Measurements from ENCODE around the gene LAMP1.

Gene LAMP1

DNA sequence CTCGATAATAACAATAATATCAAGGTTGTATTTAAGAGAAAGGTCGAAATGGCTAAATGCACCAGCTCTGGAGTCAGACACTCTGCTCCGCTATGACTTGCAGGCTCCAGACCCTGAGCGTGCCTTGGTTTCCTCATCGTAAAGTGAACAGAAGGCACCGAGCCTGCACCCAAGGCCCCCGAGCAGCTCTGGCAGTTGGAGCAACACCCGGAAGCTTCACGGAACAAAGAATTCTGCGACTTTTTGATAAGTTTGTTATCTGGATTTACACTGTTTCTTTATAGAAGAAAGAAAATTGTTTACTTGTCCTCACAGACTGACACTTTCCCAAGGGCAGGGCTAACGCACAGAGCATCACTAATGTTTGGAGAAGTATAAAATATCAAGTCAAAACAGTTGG, 62.5 kb downstream of the LAMP1 start:
- Histone ChIP-seq H3K79me2 (no peaks in the 10 kb centered on the region), H3K4me1 (no peaks in the 10 kb centered on the region), H3K27me3 (ENCODE audit: control insufficient read depth, insufficient read depth, low read length) (no peaks in the 10 kb centered on the region), H3K36me3 (ENCODE audit: control insufficient read depth, insufficient read depth, low read length) (no peaks in the 10 kb centered on the region), H3K4me3 (ENCODE audit: low read depth, low read length) (no peak overlapping the region), H3K9ac (no peak overlapping the region), H3K4me2 (ENCODE audit: low read length) (no peak overlapping the region), H3K9me3 (ENCODE audit: control insufficient read depth, low read length) (no peaks in the 10 kb centered on the region), H3K27ac (no peak overlapping the region), H2AFZ (no peak overlapping the region)
- TF ChIP-seq, protein P1, sequence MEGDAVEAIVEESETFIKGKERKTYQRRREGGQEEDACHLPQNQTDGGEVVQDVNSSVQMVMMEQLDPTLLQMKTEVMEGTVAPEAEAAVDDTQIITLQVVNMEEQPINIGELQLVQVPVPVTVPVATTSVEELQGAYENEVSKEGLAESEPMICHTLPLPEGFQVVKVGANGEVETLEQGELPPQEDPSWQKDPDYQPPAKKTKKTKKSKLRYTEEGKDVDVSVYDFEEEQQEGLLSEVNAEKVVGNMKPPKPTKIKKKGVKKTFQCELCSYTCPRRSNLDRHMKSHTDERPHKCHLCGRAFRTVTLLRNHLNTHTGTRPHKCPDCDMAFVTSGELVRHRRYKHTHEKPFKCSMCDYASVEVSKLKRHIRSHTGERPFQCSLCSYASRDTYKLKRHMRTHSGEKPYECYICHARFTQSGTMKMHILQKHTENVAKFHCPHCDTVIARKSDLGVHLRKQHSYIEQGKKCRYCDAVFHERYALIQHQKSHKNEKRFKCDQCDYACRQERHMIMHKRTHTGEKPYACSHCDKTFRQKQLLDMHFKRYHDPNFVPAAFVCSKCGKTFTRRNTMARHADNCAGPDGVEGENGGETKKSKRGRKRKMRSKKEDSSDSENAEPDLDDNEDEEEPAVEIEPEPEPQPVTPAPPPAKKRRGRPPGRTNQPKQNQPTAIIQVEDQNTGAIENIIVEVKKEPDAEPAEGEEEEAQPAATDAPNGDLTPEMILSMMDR (IDR thresholded peaks at IDR 0.05) = no peak

DNA sequence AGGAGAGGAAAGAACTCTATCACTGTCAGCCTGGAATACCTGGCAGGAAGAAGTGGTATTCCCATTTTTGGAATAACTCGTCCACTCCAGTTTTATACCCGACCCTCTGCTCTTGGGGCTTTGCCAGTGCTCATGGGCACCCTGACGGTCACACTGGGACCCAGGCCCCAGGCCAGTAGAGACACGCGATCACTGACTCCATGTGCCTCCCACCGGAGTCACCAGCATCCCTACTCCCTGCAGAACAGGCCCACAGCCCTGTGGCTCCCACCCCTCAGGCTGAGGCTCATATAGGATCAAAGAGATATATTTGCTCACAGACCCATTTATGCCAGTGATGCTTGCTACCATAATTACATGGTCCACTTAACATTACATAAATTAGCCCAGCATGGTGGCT, 63.4 kb downstream of the LAMP1 start:
- TF ChIP-seq, protein P1 (IDR thresholded peaks at IDR 0.05) = no peak
- no peak overlapping the region for H2AFZ ChIP-seq
- no peaks in the 10 kb centered on the region for H3K27me3 ChIP-seq (ENCODE audit: control insufficient read depth, insufficient read depth, low read length)
- no peak overlapping the region for H3K4me2 ChIP-seq (ENCODE audit: low read length)
- H3K79me2 ChIP-seq = no peaks in the 10 kb centered on the region
- no peaks in the 10 kb centered on the region for H3K4me1 ChIP-seq
- H3K9ac ChIP-seq = no peak overlapping the region
- H3K36me3 ChIP-seq (ENCODE audit: control insufficient read depth, insufficient read depth, low read length) = no peaks in the 10 kb centered on the region
- H3K27ac ChIP-seq = no peak overlapping the region
- H3K4me3 ChIP-seq (ENCODE audit: low read depth, low read length) = no peak overlapping the region
- H3K9me3 ChIP-seq (ENCODE audit: control insufficient read depth, low read length) = no peaks in the 10 kb centered on the region

DNA sequence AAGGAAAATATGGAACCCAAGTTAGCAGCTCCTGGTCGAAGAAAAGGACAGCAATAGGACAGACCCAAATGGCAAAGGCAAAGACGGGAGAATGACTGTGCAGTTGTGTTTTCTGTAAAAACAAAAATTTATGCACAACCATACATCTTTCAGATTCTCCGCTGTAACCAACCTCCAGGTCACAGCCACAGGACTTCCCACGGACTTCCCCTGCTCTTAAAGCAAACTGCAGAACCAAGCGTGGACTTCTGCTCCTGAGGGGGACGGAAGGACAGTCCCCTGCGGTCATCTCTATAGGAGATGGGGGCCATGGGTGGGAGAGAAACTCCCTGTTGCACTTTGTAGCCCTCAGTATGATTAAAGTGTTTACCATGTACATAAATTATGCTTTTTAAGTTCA, 64.4 kb downstream of the LAMP1 start:
- no peaks in the 10 kb centered on the region for H3K27me3 ChIP-seq (ENCODE audit: control insufficient read depth, insufficient read depth, low read length)

DNA sequence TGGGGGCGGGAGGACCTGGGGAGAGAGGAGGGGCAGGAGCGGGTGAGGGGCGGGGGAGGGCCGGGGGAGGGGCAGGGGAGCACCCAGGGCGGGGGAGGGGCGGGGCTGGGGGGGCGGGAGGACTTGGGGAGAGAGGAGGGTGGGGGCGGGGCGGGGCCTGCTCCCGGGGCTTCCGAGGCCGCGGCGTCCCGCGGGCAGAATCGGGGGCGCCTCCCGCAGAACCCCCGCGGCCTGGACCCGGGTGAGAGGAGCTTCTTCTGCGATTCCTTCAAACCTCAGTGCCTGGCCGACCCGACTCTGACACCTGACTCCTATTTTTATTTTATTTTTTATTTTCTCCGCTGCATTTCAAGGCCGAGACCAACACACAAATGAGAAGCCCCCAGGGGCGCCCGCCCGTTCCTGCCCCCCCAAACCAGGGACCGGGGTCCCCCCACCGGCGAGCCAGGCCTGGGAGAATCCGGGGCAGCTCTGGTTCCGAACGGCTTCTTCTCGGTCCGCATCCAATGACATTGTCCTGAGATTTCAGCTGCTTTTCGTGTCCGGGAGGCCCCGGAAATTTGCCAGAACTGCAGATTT, 67.4 kb downstream of the LAMP1 start:
- H3K9me3 ChIP-seq (ENCODE audit: control insufficient read depth, low read length) = no peaks in the 10 kb centered on the region
- H3K27ac ChIP-seq = no peak overlapping the region
- no peaks in the 10 kb centered on the region for H3K36me3 ChIP-seq (ENCODE audit: control insufficient read depth, insufficient read depth, low read length)
- no peaks in the 10 kb centered on the region for H3K79me2 ChIP-seq
- TF ChIP-seq, protein P1 (IDR thresholded peaks at IDR 0.05) = no peak
- H3K4me1 ChIP-seq = no peaks in the 10 kb centered on the region
- no peak overlapping the region for H3K9ac ChIP-seq
- H2AFZ ChIP-seq = no peak overlapping the region
- no peaks in the 10 kb centered on the region for H3K27me3 ChIP-seq (ENCODE audit: control insufficient read depth, insufficient read depth, low read length)
- peak overlapping the region; percentile 64 for H3K4me2 ChIP-seq (ENCODE audit: low read length)
- H3K4me3 ChIP-seq (ENCODE audit: low read depth, low read length) = peak overlapping the region; percentile 23

More for the DNA sequence above, 64.4 kb downstream of the LAMP1 start:
- Histone ChIP-seq H3K27ac (no peak overlapping the region), H2AFZ (no peak overlapping the region), H3K9me3 (ENCODE audit: control insufficient read depth, low read length) (no peaks in the 10 kb centered on the region), H3K9ac (no peak overlapping the region), H3K79me2 (no peaks in the 10 kb centered on the region), H3K4me2 (ENCODE audit: low read length) (no peak overlapping the region), H3K4me1 (no peaks in the 10 kb centered on the region), H3K4me3 (ENCODE audit: low read depth, low read length) (no peak overlapping the region), H3K36me3 (ENCODE audit: control insufficient read depth, insufficient read depth, low read length) (no peaks in the 10 kb centered on the region)
- TF ChIP-seq, protein P1 (IDR thresholded peaks at IDR 0.05) = no peak

DNA sequence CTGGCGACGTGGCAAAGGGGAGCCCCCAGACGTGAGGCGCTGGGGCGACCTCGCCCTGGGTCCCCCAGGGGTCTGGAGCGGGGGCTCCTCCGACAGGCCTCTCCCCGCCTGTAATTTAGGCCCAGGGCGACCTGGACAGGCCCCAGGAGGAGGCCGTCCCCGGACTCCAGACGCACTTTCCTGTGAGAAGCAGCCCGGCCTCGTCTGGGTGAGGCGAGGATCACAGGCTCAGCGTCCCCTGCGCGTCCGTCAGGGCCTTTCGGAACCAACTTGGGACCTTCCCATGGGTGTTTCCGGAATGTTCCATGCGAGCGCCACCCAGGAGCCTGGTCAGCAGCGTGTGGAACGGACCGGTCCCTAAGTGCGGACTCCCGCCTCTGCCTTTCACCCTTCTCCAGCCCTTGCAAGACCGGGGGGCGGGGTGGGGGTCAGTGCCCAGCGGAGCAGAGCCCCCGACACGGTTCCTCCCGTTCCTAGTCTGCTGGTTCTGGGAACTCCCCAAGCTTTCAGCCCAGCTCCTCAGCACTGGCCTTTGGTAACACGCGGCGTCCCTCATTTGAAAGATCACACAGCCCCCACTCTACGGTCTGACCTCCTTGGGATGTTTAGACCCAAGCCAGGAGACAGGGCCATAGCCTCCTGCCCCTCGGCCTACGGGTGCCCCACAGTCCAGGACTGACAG, 68.0 kb downstream of the LAMP1 start:
- no peaks in the 10 kb centered on the region for H3K36me3 ChIP-seq (ENCODE audit: control insufficient read depth, insufficient read depth, low read length)
- no peak overlapping the region for H3K27ac ChIP-seq
- H3K9me3 ChIP-seq (ENCODE audit: control insufficient read depth, low read length) = no peaks in the 10 kb centered on the region
- no peaks in the 10 kb centered on the region for H3K27me3 ChIP-seq (ENCODE audit: control insufficient read depth, insufficient read depth, low read length)
- H3K4me2 ChIP-seq (ENCODE audit: low read length) = peak overlapping the region; percentile 64
- TF ChIP-seq, protein P1 (IDR thresholded peaks at IDR 0.05) = no peak
- H3K4me3 ChIP-seq (ENCODE audit: low read depth, low read length) = peak overlapping the region; percentile 23
- no peaks in the 10 kb centered on the region for H3K4me1 ChIP-seq
- H3K9ac ChIP-seq = no peak overlapping the region
- H2AFZ ChIP-seq = no peak overlapping the region
- H3K79me2 ChIP-seq = no peaks in the 10 kb centered on the region
